Fibroblast of skin of right quadriceps (primary cell): ENCODE measurements around the gene MOV10.

Experiments used
- DNase-seq: peaks from one replicate; pipeline ENCODE4 v3.0.0-alpha.2; 2013

Gene MOV10

DNA sequence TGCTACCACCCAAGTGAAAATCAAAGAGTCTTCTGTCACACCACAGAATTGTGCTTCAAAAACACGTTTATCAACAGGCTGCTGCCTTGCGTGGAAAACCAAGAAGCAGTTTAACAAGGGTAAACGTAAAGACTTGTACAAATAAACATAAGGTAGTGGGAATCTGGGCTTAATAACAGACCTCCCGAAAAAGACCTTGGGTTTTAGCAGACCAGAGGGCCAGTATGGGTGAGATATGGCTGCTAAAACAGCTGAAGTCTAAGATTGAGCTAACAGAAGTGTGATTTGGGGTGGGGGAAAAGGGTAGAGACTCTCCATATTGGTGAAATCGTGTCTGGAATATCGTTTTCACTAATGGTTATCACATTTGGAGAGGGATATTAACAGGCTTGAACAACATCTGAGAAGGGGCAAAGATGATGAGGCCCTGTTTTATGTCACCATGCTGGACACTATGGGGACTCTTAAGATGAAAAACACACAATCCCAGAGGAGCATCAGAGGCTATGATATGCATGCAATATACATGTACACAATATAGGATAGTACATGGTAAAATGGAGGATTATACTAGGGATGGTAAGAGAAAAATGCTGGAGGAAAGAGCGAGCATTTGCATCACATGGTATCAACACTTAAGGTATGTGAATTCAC, 1.4 kb downstream of the MOV10 start:
- no peak for DNase-seq

- DNase-seq, result no peak
Measured at GRCh38 chr1:112676543-112676942, 2.1 kb downstream of the MOV10 start.

GRCh38 chr1:112677501-112677900, 3.0 kb downstream of the MOV10 start:
- no peak for DNase-seq

GRCh38 chr1:112678605-112679004, 4.1 kb downstream of the MOV10 start:
- no peak for DNase-seq

DNA sequence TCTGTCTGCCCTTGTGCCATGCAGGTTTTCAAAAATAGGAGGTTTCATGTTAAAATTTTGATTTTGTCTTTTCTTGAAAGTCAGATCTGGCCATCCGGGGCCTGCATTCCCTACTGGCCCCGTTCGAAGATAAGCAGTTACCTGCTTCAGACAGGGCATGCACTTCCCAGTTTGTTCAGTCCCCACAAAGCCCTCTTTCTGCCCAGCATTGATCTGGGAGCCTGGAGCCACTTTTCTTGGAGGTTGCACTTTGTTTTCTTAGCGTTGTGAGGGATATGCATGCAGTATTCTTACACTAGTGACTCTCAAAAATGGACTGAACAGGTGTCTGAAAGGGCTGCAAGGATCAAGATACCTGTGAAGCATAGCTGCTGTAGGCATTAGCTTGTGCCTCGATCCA, 11.5 kb downstream of the MOV10 start:
- no peak for DNase-seq

- DNase-seq, result peak; percentile 48
Measured at GRCh38 chr1:112686417-112686816, 12.0 kb downstream of the MOV10 start.

GRCh38 chr1:112686835-112687234, 12.4 kb downstream of the MOV10 start:
- DNase-seq, result no peak

- DNase-seq, result no peak
Measured at GRCh38 chr1:112687361-112687760, 12.9 kb downstream of the MOV10 start.

DNA sequence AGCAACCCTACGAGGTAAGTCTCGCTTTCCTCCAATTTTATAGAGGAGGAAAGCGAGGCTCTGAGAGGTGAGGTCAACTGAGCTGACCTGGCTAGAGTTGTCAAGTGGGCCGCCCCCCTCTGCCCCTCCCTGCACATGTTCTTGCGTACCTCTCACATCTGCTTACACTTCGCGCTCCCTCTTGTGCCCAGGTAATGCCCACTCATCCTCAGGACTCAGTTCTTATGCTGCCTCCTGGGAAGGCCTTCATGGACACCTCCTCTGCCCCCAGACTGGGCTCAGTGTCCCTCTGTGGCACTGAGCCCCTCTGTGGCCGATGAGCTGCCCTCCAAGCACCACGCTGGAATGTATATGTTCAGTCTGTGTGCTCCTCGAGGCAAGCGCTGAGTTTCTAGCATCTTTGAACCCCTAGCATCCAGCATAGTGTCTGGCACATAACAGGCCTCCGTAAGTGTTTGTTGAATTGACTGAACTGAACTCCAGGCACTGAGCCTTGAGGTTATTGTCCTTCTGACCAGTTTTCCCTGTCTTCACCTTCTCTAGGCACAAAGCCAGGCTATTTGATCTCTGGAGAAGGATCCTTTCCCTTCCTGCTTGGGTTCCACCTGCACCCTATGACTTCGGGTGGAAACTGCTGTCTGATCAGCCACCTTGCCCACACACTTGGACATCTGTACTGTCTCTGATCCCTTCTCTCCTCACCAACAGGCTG, 13.5 kb downstream of the MOV10 start:
- DNase-seq, result no peak

DNA sequence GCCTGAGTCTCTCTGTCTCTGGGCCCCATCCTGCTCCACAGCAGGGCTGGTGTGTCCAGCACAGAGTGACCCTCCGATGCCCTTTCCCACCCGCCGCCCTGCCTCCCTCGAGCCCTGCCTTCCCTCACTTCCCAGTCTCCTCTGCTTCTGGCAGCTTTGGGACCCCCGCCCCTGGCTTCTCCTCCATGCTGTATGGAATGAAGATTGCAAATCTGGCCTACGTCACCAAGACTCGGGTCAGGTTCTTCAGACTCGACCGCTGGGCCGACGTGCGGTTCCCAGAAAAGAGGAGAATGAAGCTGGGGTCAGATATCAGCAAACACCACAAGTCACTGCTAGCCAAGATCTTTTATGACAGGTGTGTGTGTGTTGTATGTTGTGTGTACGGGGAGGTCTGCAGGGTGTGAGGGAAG, 14.3 kb downstream of the MOV10 start:
- DNase-seq, result no peak

DNA sequence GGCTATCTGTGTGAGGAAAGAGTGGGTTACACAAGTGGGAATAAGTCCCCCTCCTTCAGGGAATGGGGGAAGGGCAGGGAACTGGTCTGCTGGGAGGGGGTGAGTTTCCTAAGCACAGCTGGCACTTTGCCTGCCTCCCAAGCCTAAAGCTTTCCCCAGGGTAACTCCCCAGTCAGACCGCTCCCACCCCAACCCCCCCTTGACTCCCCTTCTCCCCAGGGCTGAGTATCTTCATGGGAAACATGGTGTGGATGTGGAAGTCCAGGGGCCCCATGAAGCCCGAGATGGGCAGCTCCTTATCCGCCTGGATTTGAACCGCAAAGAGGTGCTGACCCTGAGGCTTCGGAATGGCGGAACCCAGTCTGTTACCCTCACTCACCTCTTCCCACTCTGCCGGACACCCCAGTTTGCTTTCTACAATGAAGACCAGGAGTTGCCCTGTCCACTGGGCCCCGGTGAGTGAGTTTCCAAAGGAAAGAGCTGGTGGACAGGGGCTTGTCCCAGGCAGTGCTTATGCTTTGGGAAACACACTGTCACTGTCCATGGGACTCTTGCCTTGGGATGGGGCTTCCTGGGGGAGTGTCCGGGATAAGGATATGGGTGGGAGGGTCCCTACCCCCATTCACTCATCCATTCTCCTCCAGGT, 14.9 kb downstream of the MOV10 start:
- no peak for DNase-seq

GRCh38 chr1:112689842-112690237, 15.4 kb downstream of the MOV10 start:
- DNase-seq, result no peak

GRCh38 chr1:112692681-112693080, 18.2 kb downstream of the MOV10 start:
- DNase-seq, result no peak

DNA sequence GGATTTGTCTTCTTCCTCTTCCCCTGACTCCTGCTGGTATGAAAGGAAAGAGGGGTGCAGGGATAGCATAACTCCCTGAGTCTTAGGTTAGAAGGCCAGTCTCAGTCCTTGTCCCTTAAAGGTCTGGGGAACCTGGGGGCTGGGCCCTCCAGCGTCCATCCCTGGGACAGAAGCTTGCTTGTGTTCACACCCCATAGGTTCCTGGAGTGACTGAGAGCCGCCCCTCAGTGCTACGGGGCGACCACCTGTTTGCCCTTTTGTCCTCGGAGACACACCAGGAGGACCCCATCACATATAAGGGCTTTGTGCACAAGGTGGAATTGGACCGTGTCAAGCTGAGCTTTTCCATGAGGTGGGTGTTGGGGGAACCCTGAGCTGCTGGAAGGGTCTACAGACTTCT, 19.4 kb downstream of the MOV10 start:
- no peak for DNase-seq

GRCh38 chr1:112694363-112694929, 20.0 kb downstream of the MOV10 start:
- no peak for DNase-seq

- no peak for DNase-seq
Measured at GRCh38 chr1:112695276-112695675, 20.8 kb downstream of the MOV10 start.

- DNase-seq, result no peak
Measured at GRCh38 chr1:112696578-112697314, 22.3 kb downstream of the MOV10 start.

GRCh38 chr1:112697781-112698201, 23.3 kb downstream of the MOV10 start:
- no peak for DNase-seq

GRCh38 chr1:112698366-112699310, 24.2 kb downstream of the MOV10 start:
- no peak for DNase-seq

DNA sequence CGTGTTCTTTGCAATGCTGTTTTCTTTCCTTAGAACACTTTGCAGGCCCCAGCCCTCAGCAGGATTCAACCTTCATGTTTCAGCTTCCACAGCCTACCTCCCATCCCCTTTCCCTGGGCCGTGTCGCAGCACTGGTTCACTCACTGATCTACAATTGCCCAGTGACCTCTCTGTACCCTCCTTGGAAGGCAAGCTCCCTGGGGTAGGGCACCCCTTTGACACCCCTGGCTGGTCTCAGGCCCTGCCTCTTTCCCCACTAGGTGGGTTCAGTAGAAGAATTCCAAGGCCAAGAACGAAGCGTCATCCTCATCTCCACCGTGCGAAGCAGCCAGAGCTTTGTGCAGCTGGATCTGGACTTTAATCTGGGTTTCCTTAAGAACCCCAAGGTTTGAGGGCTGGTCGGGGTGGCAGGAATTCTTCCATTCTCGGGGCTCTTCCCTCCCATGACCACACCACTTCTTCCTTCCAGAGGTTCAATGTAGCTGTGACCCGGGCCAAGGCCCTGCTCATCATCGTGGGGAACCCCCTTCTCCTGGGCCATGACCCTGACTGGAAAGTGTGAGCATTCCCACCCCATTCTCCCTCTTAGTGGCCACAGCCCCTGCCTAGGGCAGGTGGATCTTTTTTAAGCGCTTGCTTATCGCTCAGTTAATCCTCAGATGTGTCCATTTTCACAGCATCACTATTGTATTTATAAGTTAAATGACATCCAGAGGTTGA, 25.1 kb downstream of the MOV10 start:
- no peak for DNase-seq
